Measurements from ENCODE around the gene CD74. TPM values are rescaled to one million over a fixed set of nuclear protein-coding genes. Genes with fewer than 3 reads are reported as not detected.

CD74 gene
- total RNA-seq, 2 experiments from 2014 or later: 251 to 254 TPM

DNA sequence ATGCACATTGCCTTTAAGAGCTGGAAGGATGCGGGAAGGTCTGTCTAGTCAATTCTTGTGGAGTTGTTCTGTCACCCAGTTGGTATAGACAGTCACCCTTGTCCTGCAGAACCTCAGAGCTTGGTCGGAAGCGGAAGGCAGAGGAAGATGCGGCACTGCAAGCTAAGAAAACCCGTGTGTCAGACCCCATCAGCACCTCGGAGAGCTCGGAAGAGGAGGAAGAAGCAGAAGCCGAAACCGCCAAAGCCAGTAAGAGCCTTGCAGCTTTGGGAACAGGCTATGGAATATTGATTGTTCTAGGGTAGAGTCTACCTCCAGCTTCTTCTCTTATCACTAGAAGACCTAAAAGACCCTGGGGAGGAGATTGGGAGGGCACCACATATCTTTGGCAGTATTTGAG lies 48.7 kb downstream of the CD74 start:
- no peak for DNase-seq
- H3K9me3 Mint-ChIP-seq: no peaks in the 10 kb centered on the region
- H3K36me3 Mint-ChIP-seq: peaks cover 54% of the 10 kb centered on the region
- H3K27me3 Mint-ChIP-seq: no peaks in the 10 kb centered on the region
- peaks cover 30% of the 10 kb centered on the region for H3K4me1 Mint-ChIP-seq (ENCODE audit: low read depth)
- intact Hi-C loops (cut with micrococcal nuclease): no loop called here
- no peak overlapping the region for H3K4me3 Mint-ChIP-seq
- no peak overlapping the region for H3K27ac Mint-ChIP-seq
- ChIA-PET POLR2A (interaction anchor here (1.3 kb wide), 1 partner anchor 12 kb away, joined by 4 read pairs; no protein-coding TSS in a partner anchor), CTCF (interaction anchor here (0.9 to 2.9 kb wide), 4 partner anchors 12 to 72 kb away, joined by 3 to 9 read pairs (median 4); no protein-coding TSS in a partner anchor)

DNA sequence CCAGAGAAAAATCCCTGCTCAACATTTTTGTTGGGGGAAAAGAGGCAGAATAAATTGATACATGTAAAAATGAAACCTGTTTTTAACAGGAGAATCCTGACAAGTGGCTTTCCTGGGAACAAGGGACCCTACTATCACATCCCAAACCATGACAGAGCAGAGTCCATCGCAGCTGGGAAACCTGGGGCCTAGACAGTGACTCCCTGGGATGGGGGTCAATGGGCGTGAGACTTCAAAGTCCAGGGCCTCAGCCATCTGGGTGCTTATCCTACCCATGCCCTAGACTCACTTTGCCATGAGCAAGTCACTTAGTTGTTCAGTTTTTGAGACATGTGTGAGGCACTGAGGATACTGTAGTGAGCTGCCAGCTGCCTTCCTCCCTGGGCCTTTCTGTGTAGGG lies 49.5 kb downstream of the CD74 start:
- no peak overlapping the region for H3K4me3 Mint-ChIP-seq

DNA sequence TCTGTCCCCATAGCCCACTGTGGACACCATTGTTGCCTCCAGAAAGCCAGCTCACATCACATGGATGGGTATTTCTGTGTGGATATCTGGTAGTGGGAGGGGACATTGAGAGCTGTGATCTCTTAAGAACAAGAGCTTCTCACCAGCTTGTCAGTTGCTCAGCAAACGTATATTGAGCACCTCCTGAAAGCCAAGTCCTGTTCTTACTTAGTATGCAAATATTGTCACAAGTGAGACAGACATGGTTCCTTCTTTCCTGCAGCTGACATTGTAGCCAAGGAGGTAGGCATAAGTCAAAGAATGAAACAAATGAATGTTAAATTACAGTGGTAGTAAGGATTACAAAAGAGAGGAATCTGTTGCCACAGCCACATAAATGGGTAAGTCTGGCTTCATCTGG lies 51.4 kb downstream of the CD74 start:
- ChIA-PET CTCF (interaction anchor here (2.9 kb wide), 1 partner anchor 10 kb away, joined by 9 read pairs; no protein-coding TSS in a partner anchor), POLR2A (interaction anchor here (0.6 kb wide), 1 partner anchor 50 kb away, joined by 4 read pairs; no protein-coding TSS in a partner anchor)
- Mint-ChIP-seq H3K4me3 (no peak overlapping the region), H3K9me3 (no peaks in the 10 kb centered on the region), H3K27ac (no peak overlapping the region), H3K36me3 (peaks cover 47% of the 10 kb centered on the region), H3K27me3 (no peaks in the 10 kb centered on the region), H3K4me1 (ENCODE audit: low read depth) (peaks cover 39% of the 10 kb centered on the region)
- intact Hi-C loops (cut with micrococcal nuclease): no loop called here
- DNase-seq: no peak

More for the DNA sequence above, 49.5 kb downstream of the CD74 start:
- Mint-ChIP-seq H3K36me3 (peaks cover 53% of the 10 kb centered on the region), H3K27ac (no peak overlapping the region), H3K9me3 (no peaks in the 10 kb centered on the region), H3K27me3 (no peaks in the 10 kb centered on the region), H3K4me1 (ENCODE audit: low read depth) (peaks cover 38% of the 10 kb centered on the region)
- intact Hi-C loops (cut with micrococcal nuclease): no loop called here
- no peak for DNase-seq
- ChIA-PET CTCF (interaction anchor here (1.5 to 2.9 kb wide), 3 partner anchors 12 to 73 kb away, joined by 4 to 9 read pairs (median 4); no protein-coding TSS in a partner anchor), POLR2A (interaction anchor here (1.3 kb wide), 1 partner anchor 13 kb away, joined by 4 read pairs; no protein-coding TSS in a partner anchor)

DNA sequence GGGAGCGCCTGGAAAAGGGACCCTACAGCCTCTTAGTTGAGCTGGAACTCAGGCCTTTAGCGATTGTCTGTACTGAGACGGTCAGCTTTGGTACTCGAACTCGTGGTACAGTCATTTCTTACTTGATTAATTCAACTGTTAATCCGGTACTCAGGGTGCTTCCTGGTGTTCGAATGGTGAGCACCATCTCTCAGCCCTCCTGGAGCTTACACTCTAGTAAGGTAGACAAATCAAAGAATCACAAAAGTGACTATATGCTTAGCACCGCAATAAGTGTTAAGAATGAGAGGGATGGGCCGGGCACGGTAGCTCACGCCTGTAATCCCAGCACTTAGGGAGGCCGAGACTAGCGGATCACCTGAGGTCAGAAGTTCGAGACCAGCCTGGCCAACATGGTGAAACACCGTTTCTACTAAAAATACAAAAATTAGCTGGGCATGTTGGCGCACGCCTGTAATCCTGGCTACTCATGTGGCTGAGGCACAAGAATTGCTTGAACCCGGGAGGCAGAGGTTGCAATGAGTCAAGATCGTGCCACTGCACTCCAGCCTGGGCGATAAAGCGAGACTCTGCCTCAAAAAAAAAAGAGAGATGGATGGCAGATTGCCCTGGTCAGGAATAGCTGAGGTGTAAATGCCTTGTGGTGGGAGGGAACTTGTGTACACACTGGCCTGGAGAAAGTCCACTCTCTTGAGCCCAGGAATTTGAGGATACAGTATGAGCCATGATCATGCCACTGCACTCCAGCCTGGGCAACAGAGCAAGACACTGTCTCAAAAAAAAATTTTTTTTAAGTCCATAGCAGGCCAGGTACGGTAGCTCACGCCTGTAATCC lies 54.2 kb downstream of the CD74 start:
- Mint-ChIP-seq H3K9me3 (no peaks in the 10 kb centered on the region), H3K36me3 (peaks cover 35% of the 10 kb centered on the region), H3K4me1 (ENCODE audit: low read depth) (peaks cover 39% of the 10 kb centered on the region), H3K27ac (peak overlapping the region; percentile 81), H3K4me3 (peak overlapping the region; percentile 89), H3K27me3 (no peaks in the 10 kb centered on the region)
- CTCF ChIA-PET: interaction anchor here (0.7 to 1.3 kb wide), 5 partner anchors 10 to 100 kb away, joined by 3 to 4 read pairs (median 3); no protein-coding TSS in a partner anchor
- no peak for DNase-seq
- intact Hi-C loops (cut with micrococcal nuclease): loop anchor here (5.0 kb wide), 3 partner anchors 356 to 894 kb away; partner anchors contain the start of genes GM2A, HMGXB3, PPARGC1B and TIGD6
- POLR2A ChIA-PET: interaction anchor here (0.6 to 2.2 kb wide), 4 partner anchors 14 to 1070 kb away, joined by 3 to 10 read pairs (median 4); partner anchors contain the start of gene CD74

DNA sequence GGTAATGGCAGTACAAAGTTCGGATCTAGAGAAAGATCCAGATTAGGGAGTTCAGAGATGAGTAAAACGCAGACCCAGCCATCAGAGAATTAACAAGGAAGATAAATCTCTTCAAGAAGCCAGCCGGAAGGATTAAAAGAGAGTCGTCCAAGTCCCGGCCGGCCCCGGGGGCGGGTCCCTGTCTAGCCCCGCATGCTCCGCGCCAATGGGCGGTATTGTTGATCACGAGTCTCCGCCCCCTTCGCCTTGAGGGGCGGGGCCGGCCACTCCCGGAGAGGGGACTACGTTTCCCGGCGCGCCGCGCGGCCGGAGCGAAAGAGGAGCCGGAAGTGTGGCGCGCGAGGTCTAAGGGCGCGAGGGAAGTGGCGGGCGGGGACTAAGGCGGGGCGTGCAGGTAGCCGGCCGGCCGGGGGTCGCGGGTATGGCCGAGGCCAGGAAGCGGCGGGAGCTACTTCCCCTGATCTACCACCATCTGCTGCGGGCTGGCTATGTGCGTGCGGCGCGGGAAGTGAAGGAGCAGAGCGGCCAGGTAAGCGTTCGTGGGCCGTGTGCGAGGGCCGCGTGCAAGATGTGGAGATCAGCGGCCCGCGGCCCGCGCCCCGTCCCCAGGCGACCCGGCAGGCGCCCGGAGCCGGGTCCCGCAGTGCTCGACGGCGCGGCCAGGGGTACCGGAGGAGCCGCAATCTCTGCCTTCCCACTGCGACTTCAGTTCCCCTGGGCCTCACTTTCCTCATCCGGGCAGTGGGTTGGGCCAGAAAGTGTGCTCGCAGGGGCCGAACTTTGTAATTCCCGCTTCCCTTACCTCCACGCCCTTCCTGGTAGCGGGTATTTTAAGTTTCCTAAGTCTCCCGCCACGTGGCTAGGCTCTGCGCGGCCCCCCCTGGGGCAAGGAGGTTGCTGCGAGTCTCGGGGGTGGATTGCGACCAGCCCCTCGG lies 55.1 kb downstream of the CD74 start, which contains the start of gene TCOF1:
Gene TCOF1 (plus strand): TSS at position 372 of the 935 bp plus-strand sequence. CDS start 50 bp downstream, at position 422.
- H3K27ac Mint-ChIP-seq: peak within 1 kb of the TSS; percentile 81
- peaks cover 26% of the 10 kb centered on the region for H3K36me3 Mint-ChIP-seq
- H3K27me3 Mint-ChIP-seq: no peaks in the 10 kb centered on the region
- peak within 1 kb of the TSS; percentile 89 for H3K4me3 Mint-ChIP-seq
- peaks cover 35% of the 10 kb centered on the region for H3K4me1 Mint-ChIP-seq (ENCODE audit: low read depth)
- ChIA-PET CTCF (interaction anchor here (0.9 to 1.3 kb wide), 4 partner anchors 9 to 101 kb away, joined by 3 to 4 read pairs (median 3); no protein-coding TSS in a partner anchor), POLR2A (interaction anchor here (1.6 to 2.2 kb wide), 2 partner anchors 29 to 55 kb away, joined by 4 to 10 read pairs; partner anchors contain the start of gene CD74)
- peak; percentile 98 for DNase-seq
- no peaks in the 10 kb centered on the region for H3K9me3 Mint-ChIP-seq
- intact Hi-C loops (cut with micrococcal nuclease): loop anchor here (1.0 to 5.0 kb wide), 6 partner anchors 55 to 895 kb away; partner anchors contain the start of genes CD74, GM2A, HMGXB3 and PPARGC1B

DNA sequence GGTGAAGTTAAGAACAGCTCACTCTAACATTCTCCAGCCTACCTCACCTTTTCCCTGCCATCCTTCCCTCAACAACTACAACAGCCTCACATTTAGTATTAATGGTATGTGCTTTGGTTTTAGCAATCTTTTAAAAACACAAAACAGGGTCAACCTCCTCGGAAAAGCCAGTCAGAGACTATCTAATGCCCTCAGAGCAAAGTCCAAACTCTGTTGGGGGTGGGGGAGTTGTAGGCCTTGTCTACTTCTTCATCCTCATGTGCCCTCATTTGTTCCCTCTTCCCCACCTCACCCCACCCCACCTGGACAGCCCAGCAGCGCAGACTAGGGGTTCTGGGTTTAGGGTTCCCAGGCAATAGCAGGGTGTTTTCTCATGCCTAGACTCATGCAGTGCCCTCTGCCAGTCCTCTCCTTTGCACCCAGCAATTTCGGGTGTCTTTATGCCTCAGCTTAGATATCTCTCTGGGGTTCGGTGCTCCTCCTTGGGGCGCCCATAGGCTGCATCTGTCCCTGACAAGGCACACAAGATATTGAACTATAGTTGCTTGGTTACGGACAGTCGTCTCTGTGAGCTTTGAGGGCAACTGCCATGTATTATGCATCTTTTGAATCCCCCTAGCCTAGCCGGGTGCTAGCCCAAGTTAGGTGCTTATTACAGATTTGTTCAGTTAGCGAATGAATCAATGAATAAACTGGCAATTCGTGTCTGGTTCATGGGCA lies 56.0 kb downstream of the CD74 start:
- Mint-ChIP-seq H3K27ac (peak overlapping the region; percentile 62), H3K9me3 (no peaks in the 10 kb centered on the region), H3K4me1 (ENCODE audit: low read depth) (peaks cover 27% of the 10 kb centered on the region), H3K27me3 (no peaks in the 10 kb centered on the region), H3K4me3 (peak overlapping the region; percentile 89), H3K36me3 (peaks cover 21% of the 10 kb centered on the region)
- intact Hi-C loops (cut with micrococcal nuclease): loop anchor here (1.0 to 5.0 kb wide), 6 partner anchors 56 to 896 kb away; partner anchors contain the start of genes CD74, GM2A, HMGXB3 and PPARGC1B
- DNase-seq: no peak
- ChIA-PET CTCF (interaction anchor here (1.3 kb wide), 1 partner anchor 82 kb away, joined by 3 read pairs; no protein-coding TSS in a partner anchor), POLR2A (interaction anchor here (1.6 to 2.2 kb wide), 2 partner anchors 30 to 56 kb away, joined by 4 to 10 read pairs; partner anchors contain the start of gene CD74)

DNA sequence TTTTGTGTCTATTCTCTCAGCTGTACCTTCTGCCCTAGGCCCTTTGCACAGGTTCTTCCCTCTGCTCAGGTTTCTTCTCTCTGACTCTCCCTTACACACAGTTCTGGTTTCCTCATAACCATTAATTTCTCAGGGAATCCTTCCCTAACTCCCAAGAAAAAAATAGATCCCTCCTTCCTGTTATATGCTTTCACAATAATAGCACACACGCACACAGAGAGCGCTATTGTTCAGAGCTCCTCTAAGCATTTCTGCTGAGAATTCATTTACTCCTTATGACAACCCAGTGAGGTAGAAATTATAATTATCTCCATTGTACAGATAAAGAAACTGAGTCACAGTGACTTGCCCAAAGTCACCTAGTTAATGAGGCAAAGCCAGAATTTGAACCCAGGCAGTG lies 56.9 kb downstream of the CD74 start:
- ChIA-PET CTCF (interaction anchor here (1.3 kb wide), 1 partner anchor 83 kb away, joined by 3 read pairs; no protein-coding TSS in a partner anchor), POLR2A (no interaction called here)
- intact Hi-C loops (cut with micrococcal nuclease): loop anchor here (5.0 kb wide), 3 partner anchors 353 to 897 kb away; partner anchors contain the start of genes GM2A, HMGXB3, PPARGC1B and TIGD6
- Mint-ChIP-seq H3K27ac (no peak overlapping the region), H3K4me1 (ENCODE audit: low read depth) (peaks cover 29% of the 10 kb centered on the region), H3K36me3 (peaks cover 12% of the 10 kb centered on the region), H3K9me3 (no peaks in the 10 kb centered on the region), H3K27me3 (no peaks in the 10 kb centered on the region), H3K4me3 (no peak overlapping the region)
- DNase-seq: no peak

DNA sequence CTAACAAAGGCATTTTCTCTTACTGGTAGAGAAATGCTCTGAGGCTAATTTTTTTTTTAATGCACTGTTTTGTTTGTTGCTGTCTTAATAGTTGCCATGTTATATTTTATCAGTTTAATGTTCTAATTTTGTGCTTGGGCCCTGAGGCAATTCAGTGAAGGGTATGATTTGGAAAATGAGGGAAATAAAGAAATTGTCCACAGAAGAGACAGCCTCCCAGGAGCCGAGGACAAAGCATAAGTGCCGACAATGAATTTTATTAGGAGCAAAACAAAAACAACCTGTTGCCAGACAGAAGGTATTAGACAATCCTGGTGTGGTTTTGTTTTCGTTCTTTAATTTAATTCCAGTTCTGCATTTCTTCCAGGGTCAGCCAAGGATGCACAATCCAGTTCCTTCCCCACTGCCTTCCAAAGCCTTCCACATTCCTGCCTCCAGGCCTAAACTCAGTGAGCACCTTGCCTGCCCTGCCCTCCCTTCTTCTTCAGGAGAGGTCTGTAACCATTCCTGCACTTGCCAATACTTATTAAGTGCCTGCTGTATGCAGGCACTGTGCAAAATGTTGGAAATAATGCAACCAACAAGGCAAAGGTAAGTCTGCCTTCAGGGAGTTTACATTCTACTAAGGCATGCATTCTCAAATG lies 59.6 kb downstream of the CD74 start:
- intact Hi-C loops (cut with micrococcal nuclease): no loop called here
- H3K27me3 Mint-ChIP-seq: no peaks in the 10 kb centered on the region
- DNase-seq: no peak
- no peak overlapping the region for H3K4me3 Mint-ChIP-seq
- H3K4me1 Mint-ChIP-seq (ENCODE audit: low read depth): peaks cover 14% of the 10 kb centered on the region
- POLR2A ChIA-PET: no interaction called here
- H3K27ac Mint-ChIP-seq: no peak overlapping the region
- CTCF ChIA-PET: no interaction called here
- H3K36me3 Mint-ChIP-seq: no peaks in the 10 kb centered on the region
- no peaks in the 10 kb centered on the region for H3K9me3 Mint-ChIP-seq

DNA sequence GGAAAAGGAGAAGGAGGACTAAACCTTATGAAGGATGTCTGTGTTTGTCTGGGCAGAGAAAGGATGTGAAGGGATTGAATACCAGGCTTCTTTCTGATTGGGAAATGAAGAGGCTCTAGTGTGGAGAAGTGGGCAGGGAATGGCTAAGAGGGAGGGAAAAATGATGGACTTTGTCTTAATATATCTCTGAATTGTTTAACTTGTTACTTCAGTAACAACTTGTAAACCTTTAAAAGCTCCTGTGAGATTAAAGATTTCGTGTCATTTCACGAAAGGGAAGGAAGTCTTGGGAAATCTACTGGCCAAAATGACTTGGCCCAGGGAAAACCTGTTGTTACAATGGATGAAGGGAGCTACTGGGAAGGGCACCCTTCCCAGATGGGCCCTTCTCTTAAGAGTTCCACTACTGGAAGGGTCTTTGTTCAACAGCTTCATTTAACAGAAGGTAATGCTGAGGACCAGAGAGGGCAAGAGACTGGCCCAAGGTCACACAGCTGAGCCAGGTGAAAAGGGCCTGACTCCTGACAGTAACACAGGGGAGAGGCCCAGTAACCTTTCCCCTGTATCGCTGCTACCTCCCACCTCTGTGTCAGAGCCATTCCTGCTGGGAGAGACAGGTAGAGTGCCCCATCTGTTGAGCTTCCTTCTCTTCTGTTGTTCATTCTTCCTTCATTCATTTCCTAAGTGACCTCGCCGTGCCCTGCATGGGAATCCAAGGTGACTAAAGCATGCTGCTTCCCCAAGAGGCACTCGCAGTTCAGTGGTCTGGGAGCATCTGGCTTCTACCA lies 60.3 kb downstream of the CD74 start:
- ChIA-PET CTCF (interaction anchor here (1.0 to 2.3 kb wide), 7 partner anchors 10 to 224 kb away, joined by 3 to 11 read pairs (median 4); partner anchors contain the start of gene CD74), POLR2A (no interaction called here)
- H3K4me1 Mint-ChIP-seq (ENCODE audit: low read depth): peaks cover 14% of the 10 kb centered on the region
- H3K4me3 Mint-ChIP-seq: no peak overlapping the region
- H3K9me3 Mint-ChIP-seq: no peaks in the 10 kb centered on the region
- intact Hi-C loops (cut with micrococcal nuclease): no loop called here
- no peaks in the 10 kb centered on the region for H3K27me3 Mint-ChIP-seq
- DNase-seq: no peak
- no peaks in the 10 kb centered on the region for H3K36me3 Mint-ChIP-seq
- H3K27ac Mint-ChIP-seq: no peak overlapping the region

Data from activated CD4-positive, alpha-beta memory T cell treated with anti-CD3 and anti-CD28 coated beads for 36 hours (primary cell).